Panc1 (cell line): Measurements from ENCODE around the gene NR2C2. TPM values are rescaled to one million over a fixed set of nuclear protein-coding genes. Genes with fewer than 3 reads are reported as not detected.

Experiments
- ATAC-seq: fragments of 200-7000 bp; cut with Tn5 transposase; 2 replicates; pipeline ENCODE4 v1.9.1; 2020; ENCODE audit warnings: mild to moderate bottlenecking, moderate library complexity
- BruUV-seq: library from RNA; stranded (reverse); fragments of 400-500 nt; replicated peaks from 2 replicates; lab custom pipeline; 2021; lab: Mats Ljungman, UMichigan
- CTCF ChIA-PET: fragments of 300-600 bp; sonication (Branson Sonifier 250); formaldehyde crosslinking; loops from one replicate; lab custom pipeline; 2022; ENCODE audit warnings: antibody characterized with exemption; lab: Charles Lee
- POLR2A ChIA-PET: fragments of 300-600 bp; sonication (Branson Sonifier 250); formaldehyde crosslinking; loops from one replicate; lab custom pipeline; 2022; ENCODE audit warnings: antibody characterized with exemption; lab: Charles Lee
- DNase-seq: peaks from one replicate; pipeline ENCODE4 v3.0.0-alpha.2; 2010; ENCODE audit warnings: low read depth, low spot score
- H3K27ac ChIP-seq: 2 replicates; pipeline ENCODE4 v1.5.1; 2011; ENCODE audit warnings: mild to moderate bottlenecking, low read length, inconsistent platforms
- H3K27me3 ChIP-seq: fragments of 200-500 bp; sonication (Bioruptor generic); 2 replicates; pipeline ENCODE4 v1.6.0; 2014; ENCODE audit warnings: low read length, inconsistent platforms; ENCODE audit not compliant: control insufficient read depth, insufficient read depth
- H3K36me3 ChIP-seq: fragments of 200-500 bp; sonication (Bioruptor generic); 2 replicates; pipeline ENCODE4 v1.5.1; 2014; ENCODE audit warnings: inconsistent platforms, mild to moderate bottlenecking, low read length, moderate library complexity; ENCODE audit not compliant: control insufficient read depth, insufficient read depth
- H3K4me1 ChIP-seq: 2 replicates; pipeline ENCODE4 v1.5.1; 2011; ENCODE audit warnings: inconsistent platforms, mild to moderate bottlenecking, low read length, moderate library complexity; ENCODE audit not compliant: control insufficient read depth, insufficient read depth
- H3K4me3 ChIP-seq, 2 experiments: 2 replicates each; pipeline ENCODE4 v1.5.1; 2011 to 2012; ENCODE audit warnings: low read depth in 2 of 2, low read length in 2 of 2, mild to moderate bottlenecking in 2 of 2, inconsistent platforms in 1 of 2, moderate library complexity in 1 of 2
- H3K9me3 ChIP-seq: fragments of 200-500 bp; sonication (Bioruptor generic); 2 replicates; pipeline ENCODE4 v1.5.1; 2014; ENCODE audit warnings: low read depth, mild to moderate bottlenecking, inconsistent platforms, low read length, moderate library complexity; ENCODE audit not compliant: control insufficient read depth, insufficient read depth
- CTCF ChIP-seq: fragments of 450-650 bp; IDR thresholded peaks from 2 replicates; pipeline ENCODE4 v1.5.1; 2017; ENCODE audit warnings: mild to moderate bottlenecking
- POLR2AphosphoS5 ChIP-seq: IDR thresholded peaks from 2 replicates; pipeline ENCODE4 v1.6.1; 2012; ENCODE audit warnings: mild to moderate bottlenecking, low read depth, low read length, moderate library complexity
- REST ChIP-seq, 2 experiments: IDR thresholded peaks; 2 replicates each; pipeline ENCODE4 v1.6.1; 2011 to 2012; ENCODE audit warnings: low read depth in 2 of 2, control low read depth in 1 of 2, low read length in 1 of 2, mild to moderate bottlenecking in 1 of 2, moderate library complexity in 1 of 2; ENCODE audit not compliant: insufficient read depth in 1 of 2
- SIN3A ChIP-seq: IDR thresholded peaks from 2 replicates; pipeline ENCODE4 v1.6.1; 2012; ENCODE audit warnings: low read depth, mild to moderate bottlenecking, low read length, moderate library complexity, borderline replicate concordance; ENCODE audit not compliant: insufficient read depth
- TCF7L2 ChIP-seq: IDR thresholded peaks from 2 replicates; pipeline ENCODE4 v1.6.1; 2011; ENCODE audit warnings: mild to moderate bottlenecking, low read depth, low read length, inconsistent platforms
- in situ Hi-C: cut with HindIII; loops from 2 replicates; pipeline ENCODE4 v1.10.0; 2016; ENCODE audit warnings: low sequenced_read_pairs, low pct_unique_long_range_greater_than_20kb
- intact Hi-C: fragments of 100-400 bp; cut with micrococcal nuclease; formaldehyde crosslinking; loops from one replicate; pipeline ENCODE4 v1.10.0; 2022; ENCODE audit not compliant: unreplicated experiment
- total RNA-seq: library from RNA; stranded (reverse); gene quantifications from one replicate; pipeline ENCODE4 v1.2.1, GENCODE V29; 2021; ENCODE audit not compliant: unreplicated experiment

NR2C2 gene
- total RNA-seq, 1 experiment from 2014 or later = 30.6 TPM

DNA sequence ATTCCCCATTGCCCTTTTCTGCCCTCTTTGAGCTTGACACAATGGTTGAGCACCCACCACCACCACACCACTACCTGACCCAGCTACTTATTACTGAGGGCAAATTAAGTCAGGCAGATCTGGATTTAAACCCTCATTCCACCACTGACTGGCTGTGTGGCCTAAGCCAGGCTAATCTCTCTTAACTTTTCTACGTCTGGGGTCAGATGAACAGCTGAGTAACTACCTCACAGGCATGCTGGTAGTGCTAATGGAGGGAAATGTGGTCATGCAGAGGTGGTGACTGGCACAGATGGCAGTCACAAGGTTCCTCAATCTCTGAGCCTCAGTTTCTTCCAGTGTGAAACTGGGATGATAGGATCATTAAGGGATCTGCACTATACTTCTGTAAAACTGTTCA, 122.1 kb downstream of the NR2C2 start:
- BruUV-seq = no TSS peak
- in situ Hi-C loops = no loop called here
- ChIA-PET CTCF (no interaction called here), POLR2A (no interaction called here)
- Histone ChIP-seq H3K9me3 (no peaks in the 10 kb centered on the region), H3K27me3 (no peaks in the 10 kb centered on the region), H3K27ac (no peak overlapping the region), H3K4me1 (no peaks in the 10 kb centered on the region), H3K36me3 (peaks cover 3% of the 10 kb centered on the region), H3K4me3 (no peak overlapping the region)
- DNase-seq = no peak
- no peak for TF ChIP-seq POLR2AphosphoS5
- no peak for TF ChIP-seq CTCF
- no peak for TF ChIP-seq REST (IDR thresholded peaks at IDR 0.05; ENCODE audit: insufficient read depth in 1 of 2, low read depth in 2 of 2, low read length in 1 of 2)
- no peak for TF ChIP-seq TCF7L2
- no peak for TF ChIP-seq SIN3A
- no peak for ATAC-seq
- intact Hi-C loops = no loop called here

- DNase-seq (no peak), ATAC-seq (no peak)
- ChIA-PET CTCF (no interaction called here), POLR2A (no interaction called here)
- no peak overlapping the region for H3K27ac ChIP-seq
- H3K9me3 ChIP-seq = no peaks in the 10 kb centered on the region
- H3K27me3 ChIP-seq = no peaks in the 10 kb centered on the region
- in situ Hi-C loops = no loop called here
- intact Hi-C loops = no loop called here
- no peaks in the 10 kb centered on the region for H3K4me1 ChIP-seq
- no peak overlapping the region for H3K4me3 ChIP-seq
- TF ChIP-seq REST (IDR thresholded peaks at IDR 0.05; ENCODE audit: insufficient read depth in 1 of 2, low read depth in 2 of 2, low read length in 1 of 2) = no peak
- no TSS peak for BruUV-seq
- H3K36me3 ChIP-seq = peaks cover 6% of the 10 kb centered on the region
Measured at GRCh38 chr3:15071699-15072098, 124.3 kb downstream of the NR2C2 start.
